HG03575 (cell line): ENCODE measurements around the gene TMEM94.

ENCODE experiments used
- ATAC-seq: cut with Tn5 transposase; IDR thresholded peaks from one replicate; pipeline ENCODE4 v1.9.1; 2021; ENCODE audit not compliant: unreplicated experiment, insufficient number of reproducible peaks, low FRiP score; ENCODE audit errors: extremely low read depth

TMEM94 gene

DNA sequence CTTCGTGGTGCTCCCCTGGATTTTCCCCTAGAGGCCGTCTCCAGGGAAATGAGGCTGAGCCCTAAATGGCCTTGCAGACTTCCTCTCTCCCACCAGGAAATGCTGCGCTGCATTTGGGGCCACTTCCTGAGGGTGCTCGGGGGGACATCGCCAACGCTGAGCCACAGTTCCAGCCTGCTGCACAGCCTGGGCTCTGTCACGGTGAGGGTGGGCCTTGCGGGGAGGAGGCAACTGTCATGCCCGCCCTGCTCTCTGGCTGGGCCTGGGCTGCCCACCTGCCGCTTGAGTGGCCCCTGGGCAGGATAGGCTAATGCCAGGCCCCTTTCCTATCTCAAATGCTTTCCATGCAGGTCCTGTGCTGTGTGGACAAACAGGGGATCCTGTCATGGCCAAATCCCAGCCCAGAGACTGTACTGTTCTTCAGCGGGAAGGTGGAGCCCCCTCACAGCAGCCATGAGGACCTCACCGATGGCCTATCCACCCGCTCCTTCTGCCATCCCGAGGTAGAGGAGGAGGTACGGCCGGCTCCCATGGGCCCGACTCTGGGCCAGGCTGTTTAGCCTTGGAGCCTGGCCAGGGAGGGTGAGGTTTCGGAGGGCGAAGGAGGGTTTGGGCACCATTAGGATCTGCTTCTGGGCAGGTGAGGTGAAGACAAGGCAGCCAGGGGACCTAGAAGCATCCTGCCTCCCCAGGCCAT lies 34.7 kb downstream of the TMEM94 start:
- ATAC-seq = no peak

DNA sequence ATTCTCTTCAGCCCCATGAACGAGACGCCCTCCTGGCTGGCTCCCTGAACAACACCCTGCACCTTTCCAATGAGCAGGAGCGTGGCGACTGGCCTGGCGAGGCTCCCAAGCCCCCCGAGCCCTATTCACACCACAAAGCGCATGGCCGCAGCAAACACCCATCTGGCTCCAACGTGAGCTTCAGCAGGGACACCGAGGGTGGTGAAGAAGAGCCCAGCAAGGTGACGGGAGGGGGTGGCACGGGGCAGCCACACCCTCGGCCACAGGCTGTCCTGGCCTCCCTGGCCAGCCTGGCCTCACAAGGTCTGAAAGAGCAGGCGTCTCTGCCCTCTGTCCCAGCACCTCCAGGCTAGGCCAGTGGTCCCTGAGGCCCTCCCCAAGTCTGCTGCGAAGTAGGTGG lies 35.2 kb downstream of the TMEM94 start:
- no peak for ATAC-seq

DNA sequence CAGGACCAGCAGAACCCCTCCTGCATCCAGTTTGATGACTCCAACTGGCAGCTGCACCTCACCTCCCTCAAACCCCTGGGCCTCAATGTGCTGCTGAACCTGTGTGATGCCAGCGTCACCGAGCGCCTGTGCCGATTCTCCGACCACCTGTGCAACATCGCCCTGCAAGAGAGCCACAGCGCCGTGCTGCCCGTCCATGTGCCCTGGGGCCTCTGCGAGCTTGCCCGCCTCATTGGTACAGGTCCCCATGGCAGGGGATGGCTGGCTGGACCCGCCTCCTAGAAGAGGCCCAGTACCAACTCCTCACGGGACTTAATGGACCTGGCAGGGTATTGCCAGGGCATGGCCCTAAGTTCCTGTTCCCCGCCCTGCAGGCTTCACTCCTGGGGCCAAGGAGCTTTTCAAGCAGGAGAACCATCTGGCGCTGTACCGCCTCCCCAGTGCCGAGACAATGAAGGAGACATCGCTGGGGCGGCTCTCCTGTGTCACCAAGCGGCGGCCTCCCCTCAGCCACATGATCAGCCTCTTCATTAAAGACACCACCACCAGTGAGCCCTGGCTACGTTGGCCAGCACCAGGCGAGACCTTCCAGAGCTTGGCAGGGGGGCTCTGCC lies 36.2 kb downstream of the TMEM94 start:
- ATAC-seq = no peak

DNA sequence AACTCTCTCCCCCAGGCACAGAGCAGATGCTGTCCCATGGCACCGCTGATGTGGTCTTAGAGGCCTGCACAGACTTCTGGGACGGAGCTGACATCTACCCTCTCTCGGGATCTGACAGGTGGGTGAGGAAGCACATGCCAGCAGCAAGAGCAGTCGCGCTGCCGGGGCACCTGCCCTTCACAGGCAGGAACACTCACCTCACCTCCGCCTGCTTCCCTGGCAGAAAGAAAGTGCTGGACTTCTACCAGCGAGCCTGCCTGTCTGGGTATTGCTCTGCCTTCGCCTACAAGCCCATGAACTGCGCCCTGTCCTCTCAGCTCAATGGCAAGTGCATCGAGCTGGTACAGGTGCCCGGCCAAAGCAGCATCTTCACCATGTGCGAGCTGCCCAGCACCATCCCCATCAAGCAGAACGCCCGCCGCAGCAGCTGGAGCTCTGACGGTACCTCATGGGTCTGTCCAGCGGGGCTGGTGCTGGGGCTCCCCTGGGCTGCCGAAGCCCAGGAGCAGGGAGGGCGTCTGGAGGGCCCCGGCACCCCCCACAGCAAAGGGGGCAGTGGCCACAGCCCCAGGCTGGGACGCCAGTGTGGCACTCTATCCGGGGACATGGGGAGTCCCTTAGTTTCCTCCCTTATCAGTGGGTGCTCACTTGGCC lies 37.2 kb downstream of the TMEM94 start:
- ATAC-seq = no peak

DNA sequence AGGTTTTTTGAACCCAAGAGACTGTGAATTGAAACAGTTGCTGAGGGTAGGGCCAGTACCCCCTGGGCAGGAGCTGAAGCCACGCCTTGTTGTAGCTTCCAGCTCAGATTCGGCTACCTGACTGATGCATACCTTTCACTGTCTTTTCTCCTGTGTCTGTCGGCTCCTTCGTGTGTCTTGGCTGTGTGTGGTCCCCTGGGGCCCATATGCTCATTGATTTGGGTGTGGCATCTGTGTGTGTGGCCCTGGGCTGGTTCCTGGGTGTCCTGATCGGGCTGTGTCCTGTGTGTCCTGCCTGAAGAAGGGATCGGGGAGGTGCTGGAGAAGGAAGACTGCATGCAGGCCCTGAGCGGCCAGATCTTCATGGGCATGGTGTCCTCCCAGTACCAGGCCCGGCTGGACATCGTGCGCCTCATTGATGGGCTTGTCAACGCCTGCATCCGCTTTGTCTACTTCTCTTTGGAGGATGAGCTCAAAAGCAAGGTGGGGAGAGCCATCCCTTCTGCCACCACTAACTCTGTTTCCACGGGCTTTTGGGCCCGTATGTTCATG lies 38.0 kb downstream of the TMEM94 start:
- no peak for ATAC-seq

DNA sequence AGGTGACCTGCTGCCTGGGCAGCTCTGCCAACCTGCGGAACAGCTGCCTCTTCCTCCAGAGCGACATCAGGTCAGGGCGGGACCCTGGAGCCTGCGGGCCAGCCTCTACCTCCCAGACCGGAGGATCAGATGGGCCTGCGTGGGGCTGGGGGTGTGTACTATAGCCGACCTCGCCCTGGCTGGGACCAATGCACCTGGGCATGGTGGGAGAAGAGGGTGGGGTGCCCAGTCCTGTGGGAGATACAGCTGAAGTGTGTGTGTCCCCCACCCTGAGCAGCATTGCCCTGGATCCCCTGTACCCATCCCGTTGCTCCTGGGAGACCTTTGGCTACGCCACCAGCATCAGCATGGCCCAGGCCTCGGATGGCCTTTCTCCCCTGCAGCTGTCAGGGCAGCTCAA lies 39.6 kb downstream of the TMEM94 start:
- ATAC-seq = no peak

DNA sequence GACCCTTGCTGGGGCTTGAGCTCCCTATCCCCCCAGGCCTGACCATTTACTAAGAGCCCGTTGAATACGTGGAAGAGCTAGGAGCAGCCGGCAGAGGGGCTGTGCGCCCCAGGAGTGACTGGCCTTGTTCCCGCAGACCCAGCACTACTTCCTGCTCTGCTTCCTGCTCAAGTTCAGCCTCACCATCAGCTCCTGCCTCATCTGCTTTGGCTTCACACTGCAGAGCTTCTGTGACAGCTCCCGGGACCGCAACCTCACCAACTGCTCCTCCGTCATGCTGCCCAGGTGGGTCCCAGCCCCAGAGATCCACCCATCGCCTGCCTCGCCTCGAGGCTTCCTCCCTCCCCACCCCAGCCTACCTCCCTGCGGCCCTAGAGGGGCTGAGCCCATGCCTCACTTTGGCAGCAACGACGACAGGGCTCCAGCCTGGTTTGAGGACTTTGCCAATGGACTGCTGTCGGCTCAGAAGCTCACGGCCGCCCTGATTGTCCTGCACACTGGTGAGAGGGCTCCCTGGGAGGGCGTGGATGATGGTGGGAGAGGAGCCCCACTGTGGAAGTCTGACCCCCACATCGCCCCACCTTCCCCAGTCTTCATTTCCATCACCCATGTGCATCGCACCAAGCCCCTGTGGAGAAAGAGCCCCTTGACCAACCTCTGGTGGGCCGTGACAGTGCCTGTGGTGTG lies 41.7 kb downstream of the TMEM94 start:
- ATAC-seq = no peak

DNA sequence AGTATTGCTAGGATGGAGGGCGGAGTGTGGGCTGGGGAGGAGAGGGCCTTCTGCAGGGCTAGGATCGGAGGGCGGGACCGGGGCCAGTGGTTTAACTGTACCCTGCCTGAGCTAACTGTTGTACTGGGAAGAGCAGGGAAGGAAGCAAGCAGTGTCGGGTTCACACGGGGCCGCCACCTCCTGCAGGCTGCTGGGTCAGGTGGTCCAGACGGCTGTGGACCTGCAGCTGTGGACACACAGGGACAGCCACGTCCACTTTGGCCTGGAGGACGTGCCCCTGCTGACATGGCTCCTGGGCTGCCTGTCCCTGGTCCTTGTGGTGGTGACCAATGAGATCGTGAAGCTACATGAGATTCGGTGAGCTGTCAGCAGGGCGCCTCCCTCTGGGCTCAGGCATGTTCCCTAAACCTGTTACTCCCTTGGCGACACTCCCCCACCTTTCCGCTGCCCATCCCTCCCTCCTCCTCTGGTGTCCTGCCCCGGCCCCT lies 42.3 kb downstream of the TMEM94 start:
- ATAC-seq = no peak

DNA sequence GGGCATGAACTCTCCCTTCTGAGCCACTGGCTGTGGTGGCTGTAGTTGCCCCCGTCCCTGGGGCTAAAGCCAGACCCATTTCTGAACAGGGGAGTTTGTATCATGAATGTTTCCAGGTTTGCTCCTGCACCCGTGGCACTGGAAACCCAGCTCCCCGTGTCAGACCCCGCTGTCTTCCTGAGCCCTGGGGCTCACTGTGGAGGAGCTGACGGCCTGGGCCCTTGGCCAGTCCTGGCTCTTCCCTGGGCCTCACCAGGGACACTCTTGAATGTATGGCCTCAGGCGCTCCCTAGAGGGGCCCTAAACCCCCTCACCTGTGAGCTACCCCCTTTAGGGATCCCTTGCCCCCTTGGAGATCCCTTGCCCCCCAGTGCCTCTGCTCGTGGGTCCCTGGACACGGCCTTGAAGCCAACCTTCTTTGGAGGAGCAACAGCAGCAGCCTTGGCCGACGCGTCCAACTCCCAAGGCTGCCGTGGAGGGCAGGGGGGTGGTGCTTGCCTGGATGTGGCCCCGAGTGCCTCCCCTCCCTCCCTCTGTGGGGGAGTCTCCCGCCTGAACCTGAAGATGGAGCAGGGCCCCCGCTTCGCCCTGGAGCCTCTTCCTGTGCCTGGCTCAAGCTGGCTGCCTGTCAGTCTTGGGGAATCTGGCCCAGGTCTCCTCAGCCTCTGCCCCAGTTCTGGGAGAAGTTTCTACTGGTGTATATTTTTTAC lies 43.0 kb downstream of the TMEM94 start:
- ATAC-seq = no peak

DNA sequence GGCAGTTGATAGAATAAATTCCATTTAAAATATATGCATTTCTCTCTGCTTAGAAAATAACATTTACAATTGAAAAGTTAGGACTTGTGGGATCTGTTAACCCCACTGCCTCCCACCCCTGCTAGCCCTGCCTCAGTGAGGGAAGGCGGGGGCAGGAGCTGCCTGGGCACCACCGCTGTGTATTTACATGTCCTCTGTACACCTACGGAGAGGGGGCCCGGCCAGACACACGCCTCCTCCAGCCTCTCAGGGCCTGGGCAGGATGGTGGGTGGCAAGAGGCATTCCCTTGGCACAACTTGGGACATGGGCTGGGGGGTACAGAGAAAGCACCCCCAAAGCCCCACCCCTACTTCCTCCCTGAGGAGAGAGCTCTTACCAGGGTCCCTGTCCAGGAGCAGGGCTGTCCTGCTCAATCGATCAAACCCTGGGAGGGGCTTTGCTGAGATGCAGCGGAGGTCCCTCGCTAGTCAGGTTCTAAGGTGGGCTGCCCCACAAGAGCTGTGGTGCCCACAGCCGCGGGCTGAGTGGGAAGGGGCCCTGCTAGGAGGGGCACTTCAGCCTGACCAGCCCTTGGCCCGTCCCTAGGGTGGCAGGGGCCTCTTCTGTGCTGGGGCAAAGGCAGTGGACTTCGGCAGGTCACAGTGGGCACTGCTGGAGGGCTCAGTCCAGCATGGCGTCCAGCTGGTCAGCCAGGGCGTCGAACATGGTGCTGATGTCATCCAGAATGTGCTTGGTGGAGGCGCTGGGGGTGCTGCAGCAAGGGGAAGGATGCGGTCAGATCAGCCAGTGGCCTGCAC lies 44.2 kb downstream of the TMEM94 start:
- ATAC-seq = no peak

DNA sequence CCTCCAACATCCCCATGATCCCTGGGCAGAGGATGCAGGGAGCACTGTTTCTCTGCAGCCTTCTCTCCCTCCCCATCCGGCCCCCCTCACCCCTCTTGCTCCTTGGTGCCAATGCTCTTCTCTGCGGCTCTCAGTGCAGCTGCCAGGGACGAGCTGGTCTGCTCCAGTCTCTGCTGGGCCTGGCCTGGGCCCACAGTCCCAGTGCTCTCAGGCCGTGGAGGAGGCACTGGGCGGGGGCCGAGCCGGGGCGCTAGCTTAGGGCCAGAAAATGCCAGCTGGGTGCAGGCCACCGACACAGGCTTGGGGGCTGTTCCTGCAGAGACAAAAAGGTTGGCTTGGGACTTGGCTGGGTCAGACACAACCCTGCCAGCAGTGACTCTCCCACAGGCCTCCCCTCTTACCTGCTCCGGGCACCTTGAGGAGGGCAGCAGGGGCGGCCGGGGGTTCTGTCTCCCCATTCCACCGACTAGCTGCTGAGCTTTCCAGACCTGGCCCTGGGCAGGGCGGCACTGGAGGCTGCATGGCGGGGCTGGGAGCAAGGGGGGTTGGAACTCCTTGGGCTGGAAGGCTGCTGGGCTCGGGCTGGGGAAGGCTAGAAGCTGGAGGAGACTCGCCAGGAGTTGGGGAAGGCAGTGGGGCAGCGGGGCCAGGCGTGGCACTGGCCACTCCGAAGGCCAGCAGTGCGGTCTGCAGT lies 45.1 kb downstream of the TMEM94 start:
- no peak for ATAC-seq

DNA sequence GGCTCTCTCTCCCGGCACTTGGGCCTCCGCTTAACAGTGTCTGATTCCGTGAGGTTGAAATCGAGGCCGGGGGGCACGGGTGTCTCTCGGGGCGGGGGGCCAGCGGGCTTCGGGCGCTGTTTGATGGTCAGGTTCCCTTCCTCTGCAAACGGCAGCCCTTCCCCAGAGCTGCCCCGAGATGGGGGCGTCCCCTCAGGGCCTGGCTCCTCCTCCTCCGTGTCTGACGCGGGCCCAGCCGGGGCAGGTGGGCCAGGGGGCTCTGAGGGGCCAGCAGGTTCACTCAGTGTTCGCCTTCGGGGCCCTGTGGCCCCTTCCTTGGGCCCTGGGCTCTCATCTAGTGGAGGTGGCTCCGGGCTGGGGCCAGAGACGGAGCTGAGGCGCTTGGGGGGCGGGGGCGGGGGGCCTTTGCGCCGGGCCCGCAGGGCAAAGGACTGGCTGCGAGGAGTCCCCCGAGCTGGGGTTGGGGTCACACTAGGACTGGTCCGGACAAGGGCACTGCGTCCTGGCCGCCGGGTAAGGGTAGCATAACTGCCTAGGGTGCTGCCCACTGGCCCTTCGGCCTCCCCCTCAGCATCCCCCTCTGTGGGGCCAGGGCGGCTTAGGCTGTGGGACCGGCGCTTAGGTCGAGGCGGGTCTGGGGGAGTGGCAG lies 45.8 kb downstream of the TMEM94 start:
- ATAC-seq = no peak

DNA sequence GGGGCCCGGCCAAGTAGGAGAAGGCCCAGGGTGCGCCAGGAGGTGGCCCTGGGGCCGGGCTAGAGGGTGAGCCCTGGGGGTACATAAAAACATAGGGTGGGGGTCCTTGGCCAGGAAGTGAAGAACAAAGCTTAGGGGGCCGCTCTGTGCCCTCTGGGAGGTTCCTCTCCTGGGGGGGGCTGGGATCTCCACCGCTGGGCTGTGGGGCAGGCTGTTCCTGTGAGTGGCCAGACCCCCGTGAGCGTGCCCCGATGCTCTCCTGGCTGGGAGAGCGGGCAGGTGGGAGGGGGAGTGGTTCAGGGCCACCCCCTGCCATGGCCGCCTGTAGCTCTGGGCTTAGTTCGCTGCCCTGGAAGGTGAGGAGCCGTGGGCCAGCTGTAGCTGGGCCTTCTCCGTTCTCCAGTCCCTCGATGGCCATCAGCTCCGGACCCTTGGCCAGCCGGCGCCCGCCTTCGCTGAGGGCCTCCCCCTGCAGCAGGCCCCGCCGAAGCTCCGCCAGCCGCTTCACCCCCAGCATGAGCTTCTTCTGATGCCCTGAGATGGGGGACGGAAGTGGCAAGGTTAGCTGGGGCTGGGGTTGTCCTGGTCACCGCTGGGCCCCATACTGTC lies 46.4 kb downstream of the TMEM94 start:
- no peak for ATAC-seq

DNA sequence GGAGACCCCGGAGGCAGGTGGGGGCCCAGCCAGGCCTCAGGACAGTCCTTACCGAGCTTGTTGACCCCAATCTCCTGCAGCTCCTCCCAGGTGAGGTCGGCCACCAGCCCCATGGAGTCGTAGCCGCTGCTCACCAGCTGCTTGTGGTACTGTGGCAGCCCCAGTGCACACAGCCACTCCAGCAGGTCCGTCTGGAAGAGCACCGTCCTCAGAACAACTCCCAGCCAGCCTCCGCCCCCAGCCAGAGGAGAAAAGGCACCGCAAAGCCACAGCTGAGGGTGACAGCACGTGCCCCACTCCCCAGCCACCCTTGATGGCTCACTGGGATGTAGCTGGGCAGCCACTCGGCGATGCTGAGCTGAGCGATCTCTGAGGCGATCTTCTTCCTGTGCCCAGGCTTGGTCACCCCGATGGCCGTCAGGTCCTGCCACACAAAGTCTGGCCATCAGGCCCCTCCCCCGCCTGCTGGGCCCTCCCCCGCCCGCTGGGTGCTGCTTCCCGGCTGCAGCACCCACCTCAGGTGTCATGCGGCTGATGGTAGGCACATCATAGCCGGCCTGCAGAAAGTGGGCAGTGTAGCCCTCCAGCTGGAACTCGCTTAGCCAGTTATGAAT lies 47.0 kb downstream of the TMEM94 start:
- ATAC-seq = no peak

DNA sequence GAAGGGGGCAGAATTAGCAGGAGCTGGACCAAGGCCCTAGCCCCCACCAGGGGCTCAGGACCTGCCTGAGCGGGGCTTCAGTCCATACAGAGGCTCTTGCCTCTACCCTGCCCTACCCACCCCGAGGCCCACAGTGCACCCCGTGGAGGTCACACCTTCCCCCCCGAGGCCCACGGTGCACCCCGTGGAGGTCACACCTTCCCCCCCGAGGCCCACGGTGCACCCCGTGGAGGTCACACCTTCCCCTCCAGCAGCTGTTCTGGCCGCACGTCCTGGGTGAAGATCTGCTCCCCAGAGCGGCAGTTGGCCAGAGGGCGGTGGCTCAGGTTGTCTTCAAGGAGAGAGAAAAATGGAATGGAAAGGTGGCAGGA lies 47.5 kb downstream of the TMEM94 start:
- ATAC-seq = no peak

DNA sequence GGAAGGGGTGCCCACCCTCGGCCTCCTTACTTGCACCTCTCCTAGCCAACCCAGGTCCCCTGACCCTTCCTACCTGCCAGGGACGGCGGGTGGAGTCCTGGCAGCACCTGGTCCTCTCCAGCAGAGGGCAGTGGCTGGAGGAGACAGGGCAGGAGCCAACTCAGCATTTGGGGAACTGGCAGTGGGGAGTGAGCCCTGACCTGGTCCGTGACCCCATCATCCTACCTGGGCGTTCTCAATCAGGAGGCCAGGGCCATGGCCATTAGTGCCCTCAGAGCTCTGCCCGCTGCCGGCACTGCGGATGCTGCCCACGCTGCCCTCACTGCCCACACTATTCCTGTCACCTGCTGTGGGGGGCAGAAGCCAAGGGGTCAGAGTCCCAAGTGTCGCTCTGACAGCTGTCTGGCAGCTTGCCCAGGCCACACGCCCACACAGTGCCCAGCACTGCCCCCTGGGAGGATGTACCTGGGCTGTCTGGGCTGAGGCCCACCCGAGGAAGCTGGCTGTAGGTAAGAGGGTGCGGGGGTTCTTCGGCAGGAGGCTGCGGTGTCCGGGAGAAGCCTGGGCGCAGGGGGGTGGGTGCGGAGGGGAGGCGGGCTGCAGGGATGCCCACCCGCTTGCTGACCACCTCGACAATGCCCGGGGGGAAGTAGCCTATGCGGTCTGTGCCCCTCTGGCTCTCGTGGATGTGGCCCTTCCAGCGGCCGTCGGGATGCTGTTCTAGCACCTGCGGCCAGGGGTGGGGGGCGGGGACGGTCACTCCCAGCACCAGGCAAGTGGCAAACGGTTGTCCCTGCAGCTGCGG lies 48.1 kb downstream of the TMEM94 start:
- no peak for ATAC-seq
